T-cell (primary cell): ENCODE measurements around the gene ENTPD6. TPM values are rescaled to one million over a fixed set of nuclear protein-coding genes. Genes with fewer than 3 reads are reported as not detected.
"Not testable (repeated sequence)": the region's sequence is repeated elsewhere in the genome, so short reads cannot be mapped to it uniquely, and the experiment has no call there.

Experiments
- ATAC-seq, 4 experiments: fragments of 200-7000 bp in 3 of 4; fragments of 150-1000 bp in 1 of 4; cut with Tn5 transposase; replicated peaks in 1 of 4; 1 replicate in 3 of 4; 2 replicates in 1 of 4; pipeline ENCODE4 v1.10.0; 2021; ENCODE audit warnings: moderate library complexity in 3 of 4, mild to moderate bottlenecking in 2 of 4, moderate number of reproducible peaks in 1 of 4
- CTCF ChIA-PET, 2 donors: fragments of 300-600 bp; sonication (Branson Sonifier 250); formaldehyde crosslinking; loops; one replicate each; lab custom pipeline; 2022; ENCODE audit warnings: antibody characterized with exemption in 2 of 2; lab: Charles Lee
- POLR2A ChIA-PET, 2 donors: fragments of 300-600 bp; sonication (Branson Sonifier 250); formaldehyde crosslinking; loops; one replicate each; lab custom pipeline; 2022; ENCODE audit warnings: antibody characterized with exemption in 2 of 2; lab: Charles Lee
- DNase-seq, 35 experiments: peaks; one replicate each; pipeline versions ENCODE4 v3.0.0 to v3.0.0-alpha.2; 2013 to 2023
- H3K27ac ChIP-seq: one replicate; pipeline ENCODE4 v1.5.1; 2013; ENCODE audit warnings: low read length
- H3K27me3 ChIP-seq, 2 experiments: replicated peaks in 1 of 2; 1 replicate in 1 of 2; 2 replicates in 1 of 2; pipeline versions ENCODE4 v1.6.1 to v1.7.0; 2013; ENCODE audit warnings: low read length in 1 of 2, mixed read lengths in 1 of 2; ENCODE audit not compliant: control insufficient read depth in 2 of 2, insufficient read depth in 2 of 2; ENCODE audit errors: extremely low read depth in 1 of 2
- H3K36me3 ChIP-seq, 2 donors: 1 replicate in 1 of 2; 2 replicates in 1 of 2; pipeline versions ENCODE4 v1.6.1 to v1.7.0; 2013; ENCODE audit warnings: low read length in 1 of 2; ENCODE audit not compliant: control insufficient read depth in 2 of 2, insufficient read depth in 1 of 2; ENCODE audit errors: extremely low read depth in 1 of 2
- H3K4me1 ChIP-seq, 2 experiments: 1 replicate in 1 of 2; 2 replicates in 1 of 2; pipeline versions ENCODE4 v1.6.1 to v1.7.0; 2013; ENCODE audit warnings: low read length in 2 of 2, mixed read lengths in 1 of 2; ENCODE audit not compliant: insufficient read depth in 2 of 2, control insufficient read depth in 1 of 2; ENCODE audit errors: extremely low read depth in 1 of 2
- H3K4me3 ChIP-seq, 2 donors: 1 replicate in 1 of 2; 2 replicates in 1 of 2; pipeline versions ENCODE4 v1.5.1 to v1.7.0; 2013; ENCODE audit warnings: mild to moderate bottlenecking in 2 of 2, low read length in 1 of 2, moderate library complexity in 1 of 2; ENCODE audit not compliant: control insufficient read depth in 1 of 2; ENCODE audit errors: extremely low read depth in 1 of 2
- H3K9me3 ChIP-seq: 2 replicates; pipeline ENCODE4 v1.7.0; 2013
- H3K27ac Mint-ChIP-seq, 2 donors: one replicate each; pipeline ENCODE4 v1.8.0; 2020 to 2021; ENCODE audit warnings: mild to moderate bottlenecking in 2 of 2, mixed read lengths in 2 of 2
- H3K27me3 Mint-ChIP-seq, 2 donors: one replicate each; pipeline ENCODE4 v1.8.0; 2021 to 2022; ENCODE audit warnings: mixed read lengths in 2 of 2
- H3K36me3 Mint-ChIP-seq: one replicate; pipeline ENCODE4 v1.8.0; 2021; ENCODE audit warnings: mixed read lengths
- H3K4me1 Mint-ChIP-seq, 3 donors: one replicate each; pipeline ENCODE4 v1.8.0; 2020 to 2022; ENCODE audit warnings: mixed read lengths in 3 of 3, mild to moderate bottlenecking in 1 of 3
- H3K4me3 Mint-ChIP-seq, 3 donors: one replicate each; pipeline ENCODE4 v1.8.0; 2020 to 2022; ENCODE audit warnings: mild to moderate bottlenecking in 3 of 3, mixed read lengths in 3 of 3, moderate library complexity in 3 of 3
- H3K9me3 Mint-ChIP-seq, 3 donors: one replicate each; pipeline ENCODE4 v1.8.0; 2020 to 2022; ENCODE audit warnings: mixed read lengths in 3 of 3
- WGBS: methylation state at CpG from one replicate; pipeline ENCODE4 v1.1.5; 2013; ENCODE audit warnings: missing lambda C conversion rate; ENCODE audit not compliant: insufficient coverage; 5-methylcytosine and 5-hydroxymethylcytosine counted together
- total RNA-seq, 35 experiments: library from RNA in 6 of 35; stranded (reverse) in 6 of 35; fragments of 120-200 nt in 1 of 35; gene quantifications; one replicate each; pipeline versions ENCODE4 v1.2.1 to v1.2.4 and lab custom pipeline; 2013 to 2026

Gene ENTPD6
- total RNA-seq, 5 donors from 2014 or later (not counting 1 experiment from before 2014, with no cell fraction given) = 80.5 to 102 (median 90.9) TPM

DNA sequence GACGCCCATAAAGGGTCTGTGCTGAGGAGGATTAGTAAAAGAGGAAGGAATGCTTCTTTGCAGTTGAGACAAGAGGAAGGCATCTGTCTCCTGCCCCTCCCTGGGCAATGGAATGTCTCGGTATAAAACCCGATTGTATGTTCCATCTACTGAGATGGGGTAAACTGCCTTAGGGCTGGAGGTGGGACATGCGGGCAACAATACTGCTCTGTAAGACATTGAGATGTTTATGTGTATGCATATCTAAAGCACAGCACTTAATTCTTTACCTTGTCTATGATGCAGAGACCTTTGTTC is 46.1 kb downstream of the ENTPD6 start:
- H3K4me3 Mint-ChIP-seq, H3K4me1 ChIP-seq, DNase-seq, H3K27ac Mint-ChIP-seq, CTCF ChIA-PET, H3K9me3 ChIP-seq, POLR2A ChIA-PET, H3K36me3 ChIP-seq, H3K4me3 ChIP-seq, H3K9me3 Mint-ChIP-seq, H3K27ac ChIP-seq, H3K36me3 Mint-ChIP-seq, ATAC-seq: not testable (repeated sequence)
- WGBS = no CpG with 5 or more reads among the region's 4 CpGs
- Mint-ChIP-seq H3K27me3 (peaks cover 24 to 28% of the 10 kb centered on the region in 2 donors), H3K4me1 (peaks cover 0 to 14% (median 9%) of the 10 kb centered on the region in 3 donors)
- peaks cover 0 to 23% of the 10 kb centered on the region in 2 experiments for H3K27me3 ChIP-seq

DNA sequence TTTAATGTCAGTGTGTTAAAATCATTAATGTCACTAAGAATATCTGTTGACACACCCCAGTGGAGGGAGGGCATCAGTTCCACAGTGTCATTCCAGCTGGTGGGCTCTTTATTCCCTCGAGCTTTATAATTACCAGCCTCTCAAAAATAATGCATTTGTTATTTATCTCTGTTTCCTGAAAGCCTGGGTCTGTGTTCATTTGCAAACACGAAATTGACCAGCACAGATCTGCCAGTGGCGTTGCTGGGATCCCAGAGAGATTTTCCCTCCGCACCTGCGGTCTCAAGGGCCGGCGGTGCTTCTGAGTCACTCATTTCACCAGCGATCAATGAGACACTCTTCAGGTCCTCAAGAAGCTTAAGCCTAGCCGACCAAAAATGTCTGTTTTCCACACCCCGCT is 46.7 kb downstream of the ENTPD6 start:
- H3K27ac Mint-ChIP-seq = no peak overlapping the region
- ATAC-seq (no peak), DNase-seq (no peak)
- Histone ChIP-seq H3K4me3 (no peak overlapping the region), H3K9me3 (no peaks in the 10 kb centered on the region), H3K27me3 (peaks cover 0 to 23% of the 10 kb centered on the region in 2 experiments), H3K4me1 (peaks cover 0 to 7% of the 10 kb centered on the region in 2 experiments), H3K27ac (no peak overlapping the region), H3K36me3 (no peaks in the 10 kb centered on the region)
- ChIA-PET POLR2A (no interaction called here), CTCF (no interaction called here)
- H3K36me3 Mint-ChIP-seq = no peaks in the 10 kb centered on the region
- no peak overlapping the region for H3K4me3 Mint-ChIP-seq
- H3K4me1 Mint-ChIP-seq = peaks cover 5 to 20% (median 16%) of the 10 kb centered on the region in 3 donors
- H3K9me3 Mint-ChIP-seq = no peaks in the 10 kb centered on the region
- peaks cover 18 to 22% of the 10 kb centered on the region in 2 donors for H3K27me3 Mint-ChIP-seq
- WGBS = 89% methylated on average over 10 of the region's 10 CpGs

- peaks cover 0 to 11% of the 10 kb centered on the region in 2 experiments for H3K4me1 ChIP-seq
- no peaks in the 10 kb centered on the region for H3K9me3 Mint-ChIP-seq
- H3K9me3 ChIP-seq = no peaks in the 10 kb centered on the region
- H3K27me3 ChIP-seq = peaks cover 0 to 16% of the 10 kb centered on the region in 2 experiments
- POLR2A ChIA-PET = no interaction called here
- H3K4me3 Mint-ChIP-seq = no peak overlapping the region
- ATAC-seq (no peak), DNase-seq (no peak)
- CTCF ChIA-PET = no interaction called here
- H3K36me3 Mint-ChIP-seq = no peaks in the 10 kb centered on the region
- H3K27ac ChIP-seq = no peak overlapping the region
- no peak overlapping the region for H3K27ac Mint-ChIP-seq
- peaks cover 10 to 11% of the 10 kb centered on the region in 2 donors for H3K27me3 Mint-ChIP-seq
- H3K4me3 ChIP-seq = no peak overlapping the region
- peaks cover 5 to 15% (median 10%) of the 10 kb centered on the region in 3 donors for H3K4me1 Mint-ChIP-seq
- no peaks in the 10 kb centered on the region for H3K36me3 ChIP-seq
Observed at GRCh38 chr20:25243416-25243979, 48.0 kb downstream of the ENTPD6 start.

- H3K9me3 Mint-ChIP-seq = no peaks in the 10 kb centered on the region
- H3K36me3 Mint-ChIP-seq = no peaks in the 10 kb centered on the region
- Histone ChIP-seq H3K4me1 (peaks cover 3 to 23% of the 10 kb centered on the region in 2 experiments), H3K27ac (no peak overlapping the region), H3K9me3 (no peaks in the 10 kb centered on the region), H3K4me3 (no peak overlapping the region), H3K36me3 (no peaks in the 10 kb centered on the region), H3K27me3 (peaks cover 0 to 14% of the 10 kb centered on the region in 2 experiments)
- ATAC-seq (no peak), DNase-seq (no peak)
- 100% methylated on average over 2 of the region's 5 CpGs for WGBS
- H3K4me1 Mint-ChIP-seq = peaks cover 20 to 29% (median 22%) of the 10 kb centered on the region in 3 donors
- CTCF ChIA-PET = no interaction called here
- H3K27me3 Mint-ChIP-seq = peaks cover 10 to 11% of the 10 kb centered on the region in 2 donors
- H3K4me3 Mint-ChIP-seq = no peak overlapping the region
- H3K27ac Mint-ChIP-seq = no peak overlapping the region
- POLR2A ChIA-PET = interaction anchor here in 1 of 2 donors (0.7 kb wide), 1 partner anchor 35 kb away, joined by 3 read pairs; no protein-coding TSS in a partner anchor
Observed at GRCh38 chr20:25244976-25245375, 49.5 kb downstream of the ENTPD6 start.

GRCh38 chr20:25245461-25245860 is 49.9 kb downstream of the ENTPD6 start:
- 100% methylated on average over 1 of the region's 1 CpG for WGBS
- DNase-seq (no peak), ATAC-seq (no peak)
- no peaks in the 10 kb centered on the region for H3K36me3 Mint-ChIP-seq
- H3K27ac Mint-ChIP-seq = no peak overlapping the region
- ChIA-PET CTCF (no interaction called here), POLR2A (no interaction called here)
- Histone ChIP-seq H3K36me3 (no peaks in the 10 kb centered on the region), H3K4me3 (no peak overlapping the region), H3K27ac (no peak overlapping the region), H3K27me3 (peaks cover 0 to 14% of the 10 kb centered on the region in 2 experiments), H3K9me3 (no peaks in the 10 kb centered on the region), H3K4me1 (peaks cover 5 to 27% of the 10 kb centered on the region in 2 experiments)
- peaks cover 25 to 34% (median 27%) of the 10 kb centered on the region in 3 donors for H3K4me1 Mint-ChIP-seq
- H3K27me3 Mint-ChIP-seq = peaks cover 10 to 11% of the 10 kb centered on the region in 2 donors
- H3K4me3 Mint-ChIP-seq = peak overlapping the region in 1 of 3 donors; percentile 22
- H3K9me3 Mint-ChIP-seq = no peaks in the 10 kb centered on the region

DNA sequence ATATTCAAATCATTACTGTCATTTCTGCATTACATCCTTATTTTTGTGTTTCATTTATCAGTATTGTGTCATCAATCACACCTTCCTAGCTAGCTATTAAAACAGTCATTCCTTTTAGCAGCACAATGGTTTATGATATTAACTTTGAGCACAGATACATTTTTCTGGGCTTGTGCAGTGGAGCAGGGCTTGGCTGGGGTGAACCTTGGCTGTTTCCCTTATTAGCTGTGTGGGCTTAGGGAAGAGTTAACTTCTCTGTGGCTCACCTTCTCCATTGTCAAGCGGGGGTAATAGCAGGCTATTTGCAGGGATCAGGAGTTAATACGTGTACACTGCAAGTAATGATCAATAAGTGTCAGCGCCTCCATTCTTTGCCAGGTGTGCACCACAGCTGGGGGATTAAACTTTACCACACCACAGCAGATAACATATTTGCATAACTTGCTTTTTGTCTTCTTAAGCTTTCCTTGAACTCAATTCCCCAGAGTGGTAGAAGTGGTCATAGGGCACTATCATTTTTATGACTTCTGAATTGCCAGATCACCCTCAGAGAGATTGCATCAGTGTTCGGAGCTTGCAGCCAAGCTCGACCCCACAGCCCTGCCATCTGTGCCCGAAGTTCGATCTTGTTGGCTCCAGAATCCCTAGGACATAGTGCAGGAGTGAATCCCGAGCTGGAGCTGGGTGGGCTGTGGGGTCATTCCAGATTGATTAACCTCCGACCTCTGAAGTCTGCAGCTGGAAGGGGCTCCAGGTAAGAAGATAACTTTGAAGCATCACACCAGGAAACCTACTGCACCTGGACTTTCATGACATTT is 50.9 kb downstream of the ENTPD6 start:
- no peak overlapping the region for H3K4me3 ChIP-seq
- peak overlapping the region; percentile 92 to 94 (median 92) for H3K4me3 Mint-ChIP-seq
- H3K4me1 ChIP-seq = peaks cover 11 to 29% of the 10 kb centered on the region in 2 experiments
- CTCF ChIA-PET = interaction anchor here (0.6 to 1.5 kb wide), 3 partner anchors 47 to 1861 kb away, joined by 3 read pairs; no protein-coding TSS in a partner anchor
- H3K27me3 Mint-ChIP-seq = peaks cover 7 to 9% of the 10 kb centered on the region in 2 donors
- peaks cover 34 to 43% (median 37%) of the 10 kb centered on the region in 3 donors for H3K4me1 Mint-ChIP-seq
- H3K36me3 ChIP-seq = no peaks in the 10 kb centered on the region
- WGBS = 100% methylated on average over 6 of the region's 9 CpGs
- POLR2A ChIA-PET = no interaction called here
- no peak for ATAC-seq
- peak overlapping the region; percentile 67 to 79 for H3K27ac Mint-ChIP-seq
- H3K9me3 ChIP-seq = no peaks in the 10 kb centered on the region
- H3K36me3 Mint-ChIP-seq = no peaks in the 10 kb centered on the region
- peaks cover 0 to 14% of the 10 kb centered on the region in 2 experiments for H3K27me3 ChIP-seq
- H3K27ac ChIP-seq = no peak overlapping the region
- no peaks in the 10 kb centered on the region for H3K9me3 Mint-ChIP-seq
- no peak for DNase-seq
